H9 (cell line): Measurements from ENCODE around the gene METTL25B. TPM values are rescaled to one million over a fixed set of nuclear protein-coding genes. Genes with fewer than 3 reads are reported as not detected.

Experiments used
- DNase-seq: peaks from one replicate; pipeline ENCODE4 v3.0.0-alpha.2; 2017
- H2AFZ ChIP-seq: one replicate; pipeline ENCODE4 v1.6.1; 2013; ENCODE audit warnings: mild to moderate bottlenecking, low read length, control low read depth, moderate library complexity
- H2AK5ac ChIP-seq: 2 replicates; pipeline ENCODE4 v1.6.1; 2013; ENCODE audit warnings: low read length, control low read depth, mixed read lengths; ENCODE audit not compliant: insufficient read length
- H2BK120ac ChIP-seq: one replicate; pipeline ENCODE4 v1.6.1; 2013; ENCODE audit warnings: low read depth, mild to moderate bottlenecking, low read length, control low read depth, inconsistent platforms; ENCODE audit not compliant: poor library complexity, severe bottlenecking
- H2BK12ac ChIP-seq: 2 replicates; pipeline ENCODE4 v1.6.1; 2013; ENCODE audit warnings: low read length, control low read depth, mixed read lengths, low read depth; ENCODE audit not compliant: insufficient read length
- H2BK15ac ChIP-seq: 2 replicates; pipeline ENCODE4 v1.6.1; 2013; ENCODE audit warnings: low read depth, low read length, control low read depth
- H2BK20ac ChIP-seq: one replicate; pipeline ENCODE4 v1.6.1; 2013; ENCODE audit warnings: low read depth, mild to moderate bottlenecking, low read length, control low read depth, inconsistent platforms; ENCODE audit not compliant: poor library complexity, severe bottlenecking
- H2BK5ac ChIP-seq: 2 replicates; pipeline ENCODE4 v1.6.1; 2013; ENCODE audit warnings: low read length, control low read depth, mixed read lengths; ENCODE audit not compliant: insufficient read length
- H3K14ac ChIP-seq: 2 replicates; pipeline ENCODE4 v1.6.1; 2013; ENCODE audit warnings: low read length, control low read depth; ENCODE audit not compliant: insufficient read depth
- H3K18ac ChIP-seq: 2 replicates; pipeline ENCODE4 v1.6.1; 2013; ENCODE audit warnings: low read depth, mild to moderate bottlenecking, mixed read lengths, low read length, control low read depth; ENCODE audit not compliant: insufficient read length
- H3K23ac ChIP-seq: 2 replicates; pipeline ENCODE4 v1.6.1; 2013; ENCODE audit warnings: low read length, control low read depth, mixed read lengths, low read depth; ENCODE audit not compliant: insufficient read length
- H3K23me2 ChIP-seq: 2 replicates; pipeline ENCODE4 v1.6.1; 2013; ENCODE audit warnings: low read depth, mild to moderate bottlenecking, mixed read lengths, low read length, control low read depth; ENCODE audit not compliant: insufficient read length, poor library complexity, severe bottlenecking
- H3K27ac ChIP-seq: 2 replicates; pipeline ENCODE4 v1.5.1; 2013; ENCODE audit warnings: low read length, control low read depth, mixed read lengths, low read depth; ENCODE audit not compliant: insufficient read length
- H3K27me3 ChIP-seq: 2 replicates; pipeline ENCODE4 v1.6.1; 2013; ENCODE audit warnings: low read length, control low read depth, inconsistent platforms; ENCODE audit not compliant: insufficient read depth
- H3K4ac ChIP-seq: 2 replicates; pipeline ENCODE4 v1.6.1; 2013; ENCODE audit warnings: low read depth, mild to moderate bottlenecking, control low read depth, inconsistent platforms, low read length, moderate library complexity
- H3K4me1 ChIP-seq: 2 replicates; pipeline ENCODE4 v1.6.1; 2013; ENCODE audit warnings: low read length, control low read depth, inconsistent platforms; ENCODE audit not compliant: insufficient read depth
- H3K4me2 ChIP-seq: 2 replicates; pipeline ENCODE4 v1.6.1; 2013; ENCODE audit warnings: low read length, control low read depth, mixed read lengths; ENCODE audit not compliant: insufficient read length, insufficient read depth
- H3K56ac ChIP-seq: 2 replicates; pipeline ENCODE4 v1.6.1; 2013; ENCODE audit warnings: low read depth, mild to moderate bottlenecking, mixed read lengths, low read length, control low read depth; ENCODE audit not compliant: insufficient read length
- H3K79me1 ChIP-seq: 2 replicates; pipeline ENCODE4 v1.6.1; 2013; ENCODE audit warnings: low read depth, mild to moderate bottlenecking, moderate library complexity, low read length, control low read depth, inconsistent platforms; ENCODE audit not compliant: insufficient read depth, poor library complexity, severe bottlenecking
- H3K79me2 ChIP-seq: 2 replicates; pipeline ENCODE4 v1.6.1; 2013; ENCODE audit warnings: low read length, control low read depth, inconsistent platforms; ENCODE audit not compliant: insufficient read depth
- H3K9ac ChIP-seq: 2 replicates; pipeline ENCODE4 v1.6.1; 2013; ENCODE audit warnings: low read length, control low read depth, mixed read lengths; ENCODE audit not compliant: insufficient read length; ENCODE audit errors: extremely low read depth
- H3K9me3 ChIP-seq: one replicate; pipeline ENCODE4 v1.6.1; 2013; ENCODE audit warnings: low read depth, low read length, inconsistent platforms; ENCODE audit not compliant: control insufficient read depth
- H3T11ph ChIP-seq: one replicate; pipeline ENCODE4 v1.6.1; 2013; ENCODE audit warnings: mild to moderate bottlenecking, low read length, control low read depth, inconsistent platforms
- H4K20me1 ChIP-seq: one replicate; pipeline ENCODE4 v1.6.1; 2013; ENCODE audit not compliant: control insufficient read depth, insufficient read length, insufficient read depth
- H4K5ac ChIP-seq: 2 replicates; pipeline ENCODE4 v1.6.1; 2013; ENCODE audit warnings: low read depth, mild to moderate bottlenecking, mixed read lengths, low read length, control low read depth; ENCODE audit not compliant: insufficient read length
- H4K8ac ChIP-seq: replicated peaks from 2 replicates; pipeline ENCODE4 v1.6.1; 2013; ENCODE audit warnings: low read length, control low read depth, mixed read lengths, low read depth; ENCODE audit not compliant: insufficient read length
- H4K91ac ChIP-seq: 2 replicates; pipeline ENCODE4 v1.6.1; 2013; ENCODE audit warnings: low read depth, mild to moderate bottlenecking, moderate library complexity, mixed read lengths, low read length, control low read depth; ENCODE audit not compliant: insufficient read length
- H3K27ac Mint-ChIP-seq, 3 experiments: 2 replicates in 2 of 3; 3 replicates in 1 of 3; pipeline ENCODE4 v1.8.0; 2020 to 2021; ENCODE audit warnings: mixed read lengths in 3 of 3, mild to moderate bottlenecking in 1 of 3, moderate library complexity in 1 of 3
- H3K27me3 Mint-ChIP-seq: 2 replicates; pipeline ENCODE4 v1.8.0; 2021; ENCODE audit warnings: low read depth, mild to moderate bottlenecking, moderate library complexity, mixed read lengths
- H3K36me3 Mint-ChIP-seq, 3 experiments: 2 replicates in 2 of 3; 3 replicates in 1 of 3; pipeline ENCODE4 v1.8.0; 2020 to 2021; ENCODE audit warnings: low read depth in 3 of 3, mixed read lengths in 3 of 3; ENCODE audit not compliant: insufficient read depth in 1 of 3
- H3K4me1 Mint-ChIP-seq, 2 experiments: 2 replicates each; pipeline ENCODE4 v1.8.0; 2020; ENCODE audit warnings: mixed read lengths in 2 of 2
- H3K4me3 Mint-ChIP-seq, 2 experiments: 2 replicates in 1 of 2; 3 replicates in 1 of 2; pipeline ENCODE4 v1.8.0; 2020 to 2021; ENCODE audit warnings: mild to moderate bottlenecking in 2 of 2, mixed read lengths in 2 of 2, moderate library complexity in 1 of 2
- H3K9me3 Mint-ChIP-seq, 2 experiments: 2 replicates in 1 of 2; 3 replicates in 1 of 2; pipeline ENCODE4 v1.8.0; 2020; ENCODE audit warnings: mild to moderate bottlenecking in 2 of 2, mixed read lengths in 2 of 2, moderate library complexity in 1 of 2
- CTCF ChIP-seq: fragments of 200-600 bp; sonication (generic); conservative IDR thresholded peaks from 3 replicates; pipeline ENCODE4 v1.8.0; 2021; ENCODE audit warnings: antibody characterized with exemption, mild to moderate bottlenecking
- WGBS: extraction: QIAGEN DNeasy Blood & Tissue Kit; methylation state at CpG from one replicate; pipeline ENCODE4 v1.1.7; 2013; ENCODE audit warnings: missing lambda C conversion rate, low lambda C conversion rate, mixed read lengths; ENCODE audit not compliant: insufficient read length; ENCODE audit errors: extremely low coverage; 5-methylcytosine and 5-hydroxymethylcytosine counted together
- total RNA-seq: library from RNA; stranded (reverse); gene quantifications from 2 replicates; pipeline ENCODE4 v1.2.1, GENCODE V29; 2021

The METTL25B gene
- total RNA-seq, 1 experiment from 2014 or later: 26.2 TPM

- Mint-ChIP-seq H3K4me1 (peaks cover 30 to 40% of the 10 kb centered on the region in 2 experiments), H3K4me3 (peak overlapping the region; percentile 85 to 92), H3K9me3 (no peaks in the 10 kb centered on the region; a peak in 1 of 5 replicates), H3K27me3 (no peaks in the 10 kb centered on the region), H3K36me3 (peaks cover 26 to 54% (median 45%) of the 10 kb centered on the region in 3 experiments; a peak in 6 of 7 replicates), H3K27ac (peak overlapping the region; percentile 90 to 99 (median 98))
- H3K23ac ChIP-seq: no peak overlapping the region
- no peaks in the 10 kb centered on the region for H3K79me1 ChIP-seq
- no peak overlapping the region for H2BK5ac ChIP-seq
- H2BK15ac ChIP-seq: no peak overlapping the region
- no peak overlapping the region for H2AFZ ChIP-seq
- no peak overlapping the region for H3K56ac ChIP-seq
- no peaks in the 10 kb centered on the region for H3K9me3 ChIP-seq
- peak overlapping the region; percentile 16 for H3K9ac ChIP-seq
- H3T11ph ChIP-seq: no peak overlapping the region
- WGBS: no CpG with 5 or more reads among the region's 8 CpGs
- peaks cover 8% of the 10 kb centered on the region for H3K23me2 ChIP-seq
- no peak overlapping the region for H4K5ac ChIP-seq
- H2BK12ac ChIP-seq: no peak overlapping the region
- H4K91ac ChIP-seq: no peak overlapping the region
- no peaks in the 10 kb centered on the region for H4K20me1 ChIP-seq
- H3K18ac ChIP-seq: peak overlapping the region; percentile 36
- H3K27me3 ChIP-seq: no peaks in the 10 kb centered on the region
- DNase-seq: no peak
- H2BK20ac ChIP-seq: no peak overlapping the region
- H3K79me2 ChIP-seq: peaks cover 11% of the 10 kb centered on the region; the same call in 1 of the 2 replicates
- no peak overlapping the region for H3K14ac ChIP-seq
- H3K4me2 ChIP-seq: peak overlapping the region; percentile 48
- peak overlapping the region; percentile 71 for H3K27ac ChIP-seq
- no peak overlapping the region for H2BK120ac ChIP-seq
- no peak overlapping the region for H2AK5ac ChIP-seq
- TF ChIP-seq CTCF: no peak
- no peak overlapping the region; the same call in 1 of the 2 replicates for H3K4ac ChIP-seq
- peaks cover 9% of the 10 kb centered on the region for H3K4me1 ChIP-seq
- H4K8ac ChIP-seq: no peak overlapping the region
These were observed 13.3 kb downstream of the METTL25B start for GRCh38 chr1:156741481-156741983.
